HG03280 (cell line): ENCODE measurements around the gene GANC.
"Not testable (repeated sequence)": the region's sequence is repeated elsewhere in the genome, so short reads cannot be mapped to it uniquely, and the experiment has no call there.

ENCODE experiments used
- ATAC-seq: cut with Tn5 transposase; IDR thresholded peaks from one replicate; pipeline ENCODE4 v1.9.1; 2021; ENCODE audit warnings: mild to moderate bottlenecking, moderate library complexity; ENCODE audit not compliant: unreplicated experiment

The GANC gene, protein sequence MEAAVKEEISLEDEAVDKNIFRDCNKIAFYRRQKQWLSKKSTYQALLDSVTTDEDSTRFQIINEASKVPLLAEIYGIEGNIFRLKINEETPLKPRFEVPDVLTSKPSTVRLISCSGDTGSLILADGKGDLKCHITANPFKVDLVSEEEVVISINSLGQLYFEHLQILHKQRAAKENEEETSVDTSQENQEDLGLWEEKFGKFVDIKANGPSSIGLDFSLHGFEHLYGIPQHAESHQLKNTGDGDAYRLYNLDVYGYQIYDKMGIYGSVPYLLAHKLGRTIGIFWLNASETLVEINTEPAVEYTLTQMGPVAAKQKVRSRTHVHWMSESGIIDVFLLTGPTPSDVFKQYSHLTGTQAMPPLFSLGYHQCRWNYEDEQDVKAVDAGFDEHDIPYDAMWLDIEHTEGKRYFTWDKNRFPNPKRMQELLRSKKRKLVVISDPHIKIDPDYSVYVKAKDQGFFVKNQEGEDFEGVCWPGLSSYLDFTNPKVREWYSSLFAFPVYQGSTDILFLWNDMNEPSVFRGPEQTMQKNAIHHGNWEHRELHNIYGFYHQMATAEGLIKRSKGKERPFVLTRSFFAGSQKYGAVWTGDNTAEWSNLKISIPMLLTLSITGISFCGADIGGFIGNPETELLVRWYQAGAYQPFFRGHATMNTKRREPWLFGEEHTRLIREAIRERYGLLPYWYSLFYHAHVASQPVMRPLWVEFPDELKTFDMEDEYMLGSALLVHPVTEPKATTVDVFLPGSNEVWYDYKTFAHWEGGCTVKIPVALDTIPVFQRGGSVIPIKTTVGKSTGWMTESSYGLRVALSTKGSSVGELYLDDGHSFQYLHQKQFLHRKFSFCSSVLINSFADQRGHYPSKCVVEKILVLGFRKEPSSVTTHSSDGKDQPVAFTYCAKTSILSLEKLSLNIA (N-terminal part only)

DNA sequence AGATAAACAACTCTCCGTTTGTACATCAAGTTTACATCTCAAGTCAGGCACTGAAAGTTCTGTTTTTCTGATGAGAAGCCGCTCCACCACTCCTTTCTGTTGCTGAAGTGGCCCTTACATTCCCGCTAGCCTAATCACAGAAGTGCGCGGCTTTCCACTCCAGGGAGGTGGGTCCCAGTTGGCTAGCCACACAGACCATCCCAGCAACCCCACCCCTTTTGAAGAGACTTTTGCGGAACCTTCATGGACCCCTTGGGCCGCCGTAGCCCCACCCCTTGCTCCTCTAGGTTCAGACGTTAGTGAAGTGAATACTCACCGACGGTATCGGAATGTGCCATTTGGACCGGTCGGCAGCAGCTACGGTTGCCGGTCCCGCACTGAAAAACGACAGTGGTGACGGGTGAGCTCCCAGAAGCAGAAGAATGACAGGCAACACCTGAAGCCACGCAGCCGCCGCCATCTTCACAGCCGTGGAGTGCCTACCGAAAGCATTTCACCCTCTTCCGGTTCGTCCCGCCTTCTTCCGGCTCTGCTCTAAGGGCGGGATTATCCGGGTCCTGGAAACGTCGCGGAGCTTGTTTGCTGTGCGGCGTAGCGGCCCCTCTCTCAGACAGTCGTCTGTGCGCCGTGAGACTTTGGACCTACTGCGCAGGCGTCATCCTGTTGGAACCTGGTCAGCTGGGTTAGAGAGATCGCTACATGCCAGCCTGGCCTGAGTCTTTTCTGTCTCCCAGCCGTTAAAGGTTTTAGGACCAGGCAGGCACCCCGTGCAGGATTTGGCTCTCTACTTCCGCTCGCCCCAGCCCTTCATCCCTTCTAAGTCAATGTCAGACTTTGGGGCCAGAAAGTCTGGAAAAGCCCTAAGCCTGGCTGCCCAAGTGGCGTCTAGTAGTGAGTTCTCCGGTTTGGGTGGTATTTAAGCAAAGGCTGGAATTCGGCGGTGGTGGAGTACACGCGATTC, at the start of gene GANC, which contains the start of gene TMEM87A:
Gene GANC, plus strand, starts transcription at position 263 of the 961 bp plus-strand sequence. CDS start 1,281 bp downstream, outside the sequence.
Gene TMEM87A, minus strand, starts transcription at position 495 of the 961 bp plus-strand sequence. Its CDS starts 35 bp downstream, at position 460.
- ATAC-seq: peak; percentile 94

DNA sequence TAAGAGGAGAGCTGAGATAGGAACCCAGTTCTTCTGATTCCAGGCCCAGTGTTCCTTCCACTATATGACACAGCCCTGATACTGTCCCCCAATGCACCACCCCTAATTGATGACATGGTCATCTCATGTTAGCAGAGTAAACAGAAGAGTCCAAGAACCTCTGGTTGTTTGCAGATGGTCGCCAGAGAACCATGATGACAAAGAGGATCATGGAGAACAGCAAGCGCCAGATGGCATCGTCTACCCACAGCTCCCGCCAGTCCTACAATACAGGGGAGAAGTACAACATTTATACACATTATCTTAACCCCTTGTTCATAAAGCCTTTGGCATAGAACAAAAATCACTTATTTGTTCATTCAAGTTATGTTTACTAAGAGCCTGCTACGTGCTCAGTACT, 46.4 kb upstream of the GANC start:
- no peak for ATAC-seq

- ATAC-seq: no peak
Observed at GRCh38 chr15:42228036-42228435, 45.0 kb upstream of the GANC start.

- not testable (repeated sequence) for ATAC-seq
Observed at GRCh38 chr15:42228981-42229380, 44.0 kb upstream of the GANC start.

GRCh38 chr15:42231088-42231487, 41.9 kb upstream of the GANC start:
- no peak for ATAC-seq

GRCh38 chr15:42232606-42233005, 40.4 kb upstream of the GANC start:
- ATAC-seq: no peak

DNA sequence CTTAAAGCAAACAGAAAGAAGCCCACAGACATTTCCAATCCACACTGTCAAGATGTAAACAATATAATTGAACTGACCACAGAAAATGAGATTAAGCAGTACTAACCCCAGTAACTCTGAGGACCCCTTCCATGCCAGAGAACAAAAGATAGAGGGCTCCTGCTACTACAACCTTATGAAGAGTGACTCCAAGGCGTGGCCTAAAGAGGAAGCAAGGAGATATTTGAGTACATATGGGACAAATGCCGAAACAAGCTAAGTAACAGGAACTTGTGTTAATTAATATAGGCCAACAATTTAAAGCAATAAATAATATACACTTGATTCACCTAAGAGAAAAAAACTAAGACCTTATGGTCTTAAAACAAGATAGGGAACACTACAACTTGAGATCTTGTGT, 39.9 kb upstream of the GANC start:
- no peak for ATAC-seq

DNA sequence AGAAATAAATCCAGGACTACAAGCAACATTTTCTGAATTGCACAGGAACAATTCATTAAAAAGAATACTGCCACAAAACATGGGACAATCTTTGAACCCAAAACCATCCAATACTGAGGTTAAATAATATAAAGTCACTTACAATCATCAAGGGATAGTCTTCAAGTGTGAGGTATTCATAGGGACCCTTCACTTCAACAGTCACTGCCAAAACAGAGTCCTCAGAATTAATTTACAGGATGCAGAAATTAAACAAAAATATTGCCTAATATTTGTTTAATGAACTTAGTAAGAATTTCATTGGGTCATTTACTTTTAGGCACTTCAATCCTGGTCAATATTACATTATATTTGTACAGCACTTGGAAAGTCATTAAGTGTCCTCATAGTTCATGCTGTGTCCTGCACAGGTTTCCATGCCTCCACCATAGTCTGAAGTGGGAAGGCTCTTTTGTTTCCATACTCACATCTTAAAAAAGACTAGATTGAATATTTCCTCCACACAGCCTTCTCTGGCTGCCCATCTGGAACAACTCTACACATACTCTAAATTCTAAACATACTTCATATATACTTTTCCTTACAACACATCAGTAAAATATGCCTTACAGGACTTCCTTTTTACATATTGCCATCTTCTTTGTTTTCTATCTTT, 33.3 kb upstream of the GANC start:
- no peak for ATAC-seq

DNA sequence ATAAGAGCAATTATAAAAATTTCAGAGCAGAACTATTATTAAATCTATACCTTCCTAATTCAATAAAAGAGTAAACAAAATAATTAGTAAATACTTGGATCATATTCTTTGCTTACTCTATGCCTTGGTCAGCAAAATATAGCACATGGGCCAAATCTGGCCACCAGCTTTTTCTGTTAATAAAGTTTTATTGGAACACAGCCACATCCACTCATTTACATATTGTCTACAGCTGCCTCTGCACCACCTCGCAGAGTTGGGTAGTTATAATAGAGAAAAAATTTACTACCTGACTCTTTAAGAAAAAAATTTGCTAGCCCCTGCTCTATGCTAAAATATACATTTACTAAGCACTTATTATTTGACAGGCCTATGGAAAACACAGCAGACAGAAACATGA, 32.2 kb upstream of the GANC start:
- no peak for ATAC-seq

- no peak for ATAC-seq
Observed at GRCh38 chr15:42253300-42253699, 19.7 kb upstream of the GANC start.

- no peak for ATAC-seq
Observed at GRCh38 chr15:42264795-42265194, 8.2 kb upstream of the GANC start.

DNA sequence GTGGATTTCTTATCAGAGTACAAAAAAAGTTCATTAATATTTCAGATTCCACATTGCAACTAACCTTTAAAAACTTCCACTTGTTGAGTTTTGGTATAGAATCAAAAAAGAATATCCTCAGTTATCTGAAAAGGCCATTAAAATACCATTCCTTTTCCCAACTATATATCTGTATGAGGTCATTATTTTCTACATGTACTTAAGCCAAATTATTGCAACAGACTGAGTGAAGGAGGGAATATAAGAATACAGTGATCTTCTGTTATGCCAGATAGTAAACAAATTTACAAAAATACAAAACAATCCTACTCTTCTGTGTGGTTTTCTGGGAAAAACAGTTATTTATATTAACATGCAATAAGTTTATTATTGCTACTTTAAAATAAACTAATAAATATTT, 5.7 kb upstream of the GANC start:
- ATAC-seq: no peak

GRCh38 chr15:42270551-42270950, 2.5 kb upstream of the GANC start:
- ATAC-seq: no peak

DNA sequence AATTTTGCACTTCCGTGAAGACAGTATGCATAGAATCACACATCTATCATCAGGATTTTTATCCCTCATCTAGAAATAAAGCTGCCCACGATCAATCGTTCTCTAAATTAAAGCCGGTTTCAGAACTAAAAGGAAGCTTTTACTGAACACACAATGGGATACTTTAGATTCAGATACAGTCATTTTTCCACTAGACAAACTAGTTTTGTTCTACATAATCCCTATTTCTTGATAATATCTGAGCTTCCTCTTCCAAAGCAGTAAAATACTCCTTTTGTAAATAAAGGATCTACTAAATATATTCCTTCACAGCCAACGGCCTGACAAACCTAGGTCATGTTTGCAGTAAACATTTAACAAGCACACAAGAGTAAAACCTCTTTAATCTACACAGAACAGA, 2.0 kb upstream of the GANC start:
- ATAC-seq: no peak

- ATAC-seq: peak; percentile 7
Observed at GRCh38 chr15:42273900-42274701, 1.1 kb downstream of the GANC start.

DNA sequence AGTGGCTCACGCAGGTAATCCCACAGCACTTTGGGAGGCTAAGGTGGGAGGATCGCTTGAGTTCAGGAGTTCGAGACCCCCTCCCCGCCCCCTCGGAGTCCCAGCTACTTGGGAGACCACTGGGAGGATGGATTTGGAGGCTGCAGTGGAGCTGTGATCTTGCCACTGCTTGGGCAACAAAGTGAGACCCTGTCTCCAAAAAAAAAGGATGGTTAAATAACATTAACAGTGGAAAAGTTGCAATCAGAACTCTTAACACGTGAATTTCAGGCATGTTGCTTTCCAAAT, 1.6 kb downstream of the GANC start:
- no peak for ATAC-seq

DNA sequence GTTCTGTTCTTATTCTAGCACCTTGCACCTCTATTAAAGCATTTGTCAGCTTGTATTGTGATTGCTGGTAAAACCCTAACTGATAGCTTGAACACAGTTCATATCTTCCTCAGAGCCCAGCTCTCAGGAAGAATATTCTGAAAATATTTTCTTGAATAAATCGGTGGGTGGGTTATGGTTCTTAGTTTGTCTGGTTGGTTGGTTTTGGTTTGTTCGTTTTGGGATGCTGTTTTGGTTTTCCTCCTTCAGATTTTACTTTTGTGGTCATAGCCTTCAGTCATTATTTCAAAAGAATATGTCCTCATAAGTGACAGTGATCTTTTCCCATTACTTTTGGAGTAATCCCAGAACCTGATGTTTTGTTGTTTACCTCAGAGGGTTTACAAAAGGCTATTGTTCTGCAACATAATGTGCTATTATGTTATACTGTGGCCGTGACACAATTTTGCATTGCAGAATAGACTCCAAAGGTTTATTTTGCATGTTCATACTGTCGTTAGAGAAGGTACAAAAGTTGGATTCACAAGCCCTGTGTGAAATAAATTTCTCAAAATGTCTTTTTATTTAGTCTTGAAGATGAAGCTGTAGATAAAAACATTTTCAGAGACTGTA, 2.9 kb downstream of the GANC start:
- ATAC-seq: no peak

GRCh38 chr15:42276762-42277161, 3.8 kb downstream of the GANC start:
- ATAC-seq: no peak

DNA sequence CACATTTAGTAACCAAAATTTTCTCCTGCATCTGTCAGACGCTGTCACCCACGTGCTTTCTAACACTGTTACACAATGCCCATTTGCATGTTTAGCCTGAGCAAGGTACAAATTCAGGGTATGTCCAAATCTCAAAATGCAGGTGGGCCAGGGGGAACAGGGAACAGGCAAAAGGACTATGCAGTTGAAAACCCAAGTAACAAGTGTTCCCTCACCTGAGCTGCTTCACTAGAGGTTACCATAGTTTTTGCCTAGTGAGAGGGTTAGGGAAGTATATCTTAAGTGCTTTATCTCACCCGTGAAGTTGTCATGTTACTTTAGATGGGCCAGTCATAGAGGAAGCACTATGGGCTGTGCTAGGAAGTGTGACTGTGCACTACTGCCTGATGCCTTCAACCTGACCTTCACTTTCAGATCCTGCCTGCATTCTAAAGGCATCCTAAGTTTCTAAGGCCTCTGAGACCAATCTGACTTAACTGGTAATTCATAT, 6.3 kb downstream of the GANC start:
- ATAC-seq: no peak
